T1000 (cell line): Measurements from ENCODE around the gene SULF2.
"Not testable (repeated sequence)": the region's sequence is repeated elsewhere in the genome, so short reads cannot be mapped to it uniquely, and the experiment has no call there.

Experiments
- DNase-seq: peaks from one replicate; lab custom pipeline; 2025; ENCODE audit warnings: mixed read lengths; lab: John Stamatoyannopoulos, UW

SULF2 gene

DNA sequence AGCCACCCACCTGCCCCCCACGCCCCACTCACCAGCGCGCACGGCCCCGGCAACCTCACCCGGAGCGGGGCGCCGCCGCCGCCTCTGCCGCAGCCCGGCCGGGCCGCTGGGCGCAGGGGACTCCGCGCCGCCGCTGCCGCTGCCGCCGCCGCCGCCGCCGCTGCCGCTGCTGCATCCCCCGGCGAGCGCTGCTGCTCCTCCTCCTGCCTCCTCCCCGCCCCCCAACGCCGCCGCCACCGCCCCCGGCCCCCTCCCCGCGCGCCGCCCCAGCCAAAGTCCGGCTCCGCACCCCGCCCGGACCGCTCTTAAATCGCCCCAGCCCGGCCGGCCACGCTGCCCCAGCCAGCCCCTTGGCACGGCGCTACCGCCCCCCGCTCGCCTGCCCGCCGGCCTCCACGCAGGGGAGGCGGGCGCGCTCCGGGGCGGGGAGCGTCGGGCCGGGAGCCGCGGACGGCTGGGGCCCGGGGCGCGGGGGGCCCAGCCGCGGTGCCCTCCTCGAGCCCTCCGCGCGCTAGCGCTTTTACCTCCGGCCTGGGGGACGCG is at the start of gene SULF2:
Gene SULF2 (minus strand): TSS at position 171 of the 543 bp plus-strand sequence. CDS start 28,118 bp downstream, outside the sequence.
- DNase-seq: no peak

DNA sequence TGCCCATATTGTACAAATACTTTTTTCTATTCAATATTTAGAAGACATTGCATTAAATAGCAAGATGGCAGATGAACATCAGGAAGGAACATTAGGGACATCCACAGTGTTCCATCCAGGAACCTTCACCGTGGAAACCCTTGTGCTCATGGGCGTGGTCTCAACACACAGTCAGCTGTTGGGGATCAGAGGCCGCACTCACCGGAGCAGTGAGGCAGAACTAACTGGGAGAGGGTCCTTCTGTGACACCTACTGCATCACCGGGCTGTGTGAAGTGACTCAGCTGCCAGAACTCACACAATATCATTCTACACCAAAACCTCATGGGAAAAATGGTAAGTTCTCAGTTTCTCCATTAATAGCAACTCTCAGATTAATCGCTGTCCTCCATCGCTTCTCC is 46.4 kb upstream of the SULF2 start:
- not testable (repeated sequence) for DNase-seq

DNA sequence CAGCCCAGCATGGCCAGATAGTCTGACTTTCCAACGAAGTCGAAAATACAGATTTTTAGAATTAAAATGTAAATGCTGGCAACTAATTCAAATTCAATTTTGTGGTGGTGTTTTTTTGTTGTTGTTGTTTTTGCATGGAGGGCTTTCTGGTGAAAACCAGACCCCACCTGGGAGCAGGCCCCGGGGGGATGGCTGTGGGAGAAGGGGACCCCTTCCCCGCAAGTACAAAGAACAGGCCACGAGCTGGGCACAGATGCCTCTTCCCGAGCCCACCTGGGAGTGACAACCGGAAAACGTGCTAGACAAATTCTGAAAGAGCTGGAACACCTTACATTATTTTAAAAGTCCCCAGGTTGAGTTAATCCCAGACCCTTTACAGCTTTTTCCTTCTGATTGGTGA is 41.4 kb upstream of the SULF2 start:
- not testable (repeated sequence) for DNase-seq

GRCh38 chr20:47826006-47826405 is 40.7 kb upstream of the SULF2 start:
- not testable (repeated sequence) for DNase-seq

DNA sequence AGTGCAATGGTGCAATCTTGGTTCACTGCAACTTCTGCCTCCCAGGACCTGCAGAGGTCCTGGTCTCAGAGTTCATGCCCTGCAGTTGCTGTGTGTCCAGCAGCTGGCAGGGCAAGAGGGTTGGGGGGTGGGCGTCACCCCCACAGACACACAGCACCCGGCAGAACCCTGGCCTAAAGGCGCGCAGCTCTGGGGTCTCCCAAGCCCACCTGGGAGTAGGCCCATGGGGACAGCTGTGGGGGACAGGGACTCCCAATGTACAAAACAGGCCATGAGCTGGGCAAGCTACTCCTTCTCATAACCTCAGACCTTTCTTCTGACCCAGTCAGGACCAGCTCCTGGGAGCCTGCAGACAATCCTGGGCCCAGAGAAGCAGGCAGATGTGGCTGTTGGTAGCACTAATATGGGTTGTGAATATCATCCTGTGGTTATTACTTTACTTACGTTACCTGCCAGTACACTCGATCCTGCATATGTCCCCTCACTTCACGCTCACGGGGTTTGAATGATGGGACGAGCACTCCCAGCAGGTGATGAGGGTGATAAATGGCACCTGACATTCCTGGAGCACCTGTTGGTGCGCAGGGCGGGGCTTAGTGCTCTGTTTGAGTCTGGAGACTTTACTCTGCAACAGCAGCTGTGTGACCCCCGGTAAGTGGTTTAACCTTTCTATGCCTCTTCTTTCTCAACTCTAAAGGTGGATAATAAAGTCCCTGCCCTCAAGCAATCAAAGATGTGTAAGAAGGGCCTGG is 39.9 kb upstream of the SULF2 start:
- no peak for DNase-seq

DNA sequence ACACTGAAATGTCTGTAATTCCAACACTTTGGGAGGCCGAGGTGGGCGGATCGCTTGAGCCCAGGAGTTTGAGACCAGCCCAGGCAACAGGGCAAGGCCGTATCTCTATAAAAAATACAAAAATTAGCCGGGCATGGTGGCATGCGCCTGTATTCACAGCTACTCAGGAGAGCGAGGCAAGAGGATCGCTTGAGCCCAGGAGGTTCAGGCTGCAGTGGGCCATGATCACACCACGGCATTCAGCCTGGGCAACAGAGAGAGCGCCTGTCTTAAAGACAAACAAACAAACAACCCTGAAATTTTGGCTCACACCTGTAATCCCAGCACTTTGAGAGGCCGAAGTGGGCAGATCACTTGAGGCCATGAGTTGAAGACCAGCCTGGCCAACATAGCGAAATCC is 38.7 kb upstream of the SULF2 start:
- not testable (repeated sequence) for DNase-seq

GRCh38 chr20:47821481-47822100 is 36.3 kb upstream of the SULF2 start:
- DNase-seq: no peak

DNA sequence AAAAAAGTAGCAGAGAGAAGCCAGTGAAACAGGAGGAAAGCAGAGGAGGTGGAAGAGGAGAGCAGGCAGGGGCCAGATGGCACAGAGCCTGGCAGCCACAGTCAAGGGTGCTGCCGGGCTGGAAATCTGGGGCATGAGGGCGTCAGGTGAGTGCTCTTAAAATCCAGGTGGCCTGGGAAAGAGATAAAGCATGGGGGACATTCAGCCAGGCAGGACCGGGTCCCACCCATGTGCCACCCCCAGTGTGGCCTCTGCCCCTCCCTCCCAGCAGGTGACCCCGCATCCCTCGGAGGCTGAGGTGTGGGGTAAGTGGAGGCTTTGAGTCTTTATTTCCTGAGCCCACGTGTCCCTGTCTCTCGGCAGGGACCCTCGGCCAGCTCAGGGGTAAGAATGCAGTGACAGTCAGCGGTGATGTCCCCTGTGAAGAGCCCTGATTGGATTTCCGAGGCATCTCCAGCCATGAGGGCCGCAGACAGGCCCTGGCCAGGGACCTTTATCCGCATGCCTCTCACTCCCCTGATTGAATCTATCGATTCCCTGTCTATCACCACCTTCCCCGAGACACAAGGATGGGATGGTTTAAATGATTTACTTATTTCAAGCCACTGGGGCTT is 33.8 kb upstream of the SULF2 start:
- DNase-seq: no peak

- DNase-seq: no peak
Measured at GRCh38 chr20:47818466-47818865, 33.2 kb upstream of the SULF2 start.

DNA sequence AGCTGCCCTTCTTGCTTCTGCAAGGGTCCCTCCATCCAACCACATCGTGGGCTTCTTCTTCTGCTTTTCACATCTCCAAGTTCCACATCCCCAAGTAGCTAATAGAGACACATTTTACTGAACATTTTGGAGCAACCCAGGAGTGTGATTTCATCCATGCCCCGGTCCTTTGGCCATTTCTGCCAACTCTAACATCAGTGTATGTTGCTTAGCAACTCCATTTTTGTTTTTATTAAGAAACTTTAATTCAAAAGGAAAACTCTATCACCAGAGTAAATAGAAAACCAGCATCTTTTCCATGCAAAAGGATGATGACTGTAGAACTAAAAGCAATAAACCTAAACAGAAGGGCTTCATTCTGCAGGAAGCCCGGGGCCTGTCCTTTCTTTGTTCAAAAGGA is 32.7 kb upstream of the SULF2 start:
- DNase-seq: no peak

DNA sequence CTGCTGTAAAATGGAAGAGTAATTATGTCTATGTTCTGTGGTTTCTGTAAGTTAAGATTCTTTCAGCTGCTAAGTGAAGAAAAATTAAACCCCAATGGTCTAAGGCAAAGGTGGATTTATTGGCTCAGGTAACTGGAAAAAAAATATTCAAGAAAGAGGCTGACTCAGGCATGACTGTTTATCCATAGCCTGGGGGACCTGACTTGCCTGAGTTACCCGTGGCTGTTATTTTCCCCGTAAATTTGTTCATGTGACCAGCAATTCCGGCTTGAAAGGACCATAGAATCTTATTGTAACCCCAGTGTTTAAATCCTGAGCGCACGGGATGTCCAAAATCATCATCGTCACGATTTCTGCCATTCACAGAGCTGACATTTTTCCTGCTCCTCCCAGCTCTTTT is 32.3 kb upstream of the SULF2 start:
- no peak for DNase-seq

DNA sequence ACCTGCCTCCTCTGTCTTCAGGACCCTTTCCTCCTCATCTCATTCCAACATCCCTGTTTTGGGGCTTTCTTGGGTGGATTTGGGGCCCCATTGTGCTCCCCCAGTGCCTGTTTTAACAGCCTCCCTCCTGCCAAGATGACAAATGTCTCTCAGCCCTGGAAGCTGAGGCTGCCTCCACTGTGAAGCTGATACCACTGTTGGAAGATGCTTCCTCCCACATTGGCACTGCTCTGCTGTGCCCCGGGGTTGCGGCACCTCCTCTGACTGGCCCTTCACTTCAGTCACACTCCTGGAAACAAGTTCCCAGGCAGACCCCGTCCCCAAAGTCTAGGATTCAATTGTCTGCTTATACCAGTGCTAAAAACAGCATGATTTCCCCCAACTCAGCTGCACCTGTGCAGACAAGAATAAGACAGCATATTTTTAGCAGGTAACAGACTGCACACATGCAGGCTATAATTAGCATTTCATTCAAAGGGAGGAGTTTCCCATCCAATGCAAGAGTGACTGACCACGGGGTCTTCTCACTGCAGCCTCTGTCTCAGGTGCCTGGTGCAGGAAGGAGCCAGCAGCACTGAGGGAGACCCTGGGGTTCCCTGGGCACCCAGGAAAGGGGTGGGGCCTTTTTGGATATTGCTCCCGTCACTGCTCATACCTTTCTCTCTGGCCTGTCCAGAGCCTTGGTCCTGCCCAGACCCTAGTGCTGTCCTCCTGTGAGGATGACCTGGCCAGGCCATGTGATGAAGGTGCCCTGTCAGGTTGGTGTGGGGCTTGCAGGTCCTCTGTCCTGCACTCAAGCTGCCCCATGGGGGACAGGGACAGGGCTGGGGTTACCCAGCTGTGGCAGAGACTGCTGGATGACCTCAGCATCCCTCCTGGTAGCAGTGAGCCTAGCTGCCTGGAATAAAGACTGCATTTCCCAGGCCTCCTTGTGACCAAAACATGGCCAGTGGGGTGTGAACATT is 31.5 kb upstream of the SULF2 start:
- DNase-seq: no peak

DNA sequence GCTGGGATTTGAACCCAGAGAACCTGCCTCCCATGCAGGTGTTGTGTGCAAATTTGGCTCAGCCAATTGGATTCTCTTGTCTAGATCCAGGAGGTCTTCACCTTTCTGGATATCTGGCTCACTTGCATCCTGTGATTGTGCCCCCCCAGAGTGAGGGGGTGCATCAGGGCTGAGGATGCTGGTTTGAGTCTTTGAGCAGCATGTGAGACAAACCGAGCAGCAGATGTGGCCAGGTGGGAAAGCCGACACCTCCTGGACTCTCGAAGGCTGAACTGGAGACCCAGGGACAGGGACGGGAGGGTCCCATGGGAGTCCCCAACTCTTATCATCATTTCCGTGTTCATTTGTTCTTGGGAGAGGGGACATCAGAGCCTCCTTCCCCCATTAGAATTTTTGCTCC is 30.6 kb upstream of the SULF2 start:
- DNase-seq: no peak

GRCh38 chr20:47815416-47815806 is 30.1 kb upstream of the SULF2 start:
- DNase-seq: no peak

- DNase-seq: no peak
Measured at GRCh38 chr20:47814632-47815415, 29.5 kb upstream of the SULF2 start.

- no peak for DNase-seq
Measured at GRCh38 chr20:47810721-47811347, 25.6 kb upstream of the SULF2 start.

GRCh38 chr20:47810116-47810677 is 24.9 kb upstream of the SULF2 start:
- no peak for DNase-seq

- no peak for DNase-seq
Measured at GRCh38 chr20:47809161-47809960, 24.1 kb upstream of the SULF2 start.

DNA sequence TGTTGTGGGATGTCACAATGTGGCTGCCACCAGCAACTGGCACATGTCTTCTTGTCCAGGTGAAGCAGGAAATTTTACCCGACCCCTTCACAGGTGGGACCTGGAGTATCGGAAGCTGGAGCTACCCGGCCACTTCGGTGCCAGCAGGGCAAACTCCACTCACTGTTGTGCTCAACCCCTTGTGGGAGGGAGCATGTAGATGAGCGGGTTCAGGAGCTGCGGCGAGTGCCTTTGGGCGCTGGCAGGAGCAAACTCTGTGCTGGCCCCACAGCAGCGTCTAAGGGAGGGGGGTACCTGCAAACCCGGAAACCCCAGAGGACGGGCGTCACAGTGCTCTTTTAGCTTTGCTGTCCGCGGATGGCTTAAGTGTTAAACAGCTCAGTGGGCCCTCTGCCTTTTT is 20.7 kb upstream of the SULF2 start:
- no peak for DNase-seq
